ENCODE measurements around the gene STX8. TPM values are rescaled to one million over a fixed set of nuclear protein-coding genes. Genes with fewer than 3 reads are reported as not detected.

The STX8 gene
- total and polyA plus RNA-seq, 4 donors, result 14.7 to 39.5 (median 28.7) TPM

DNA sequence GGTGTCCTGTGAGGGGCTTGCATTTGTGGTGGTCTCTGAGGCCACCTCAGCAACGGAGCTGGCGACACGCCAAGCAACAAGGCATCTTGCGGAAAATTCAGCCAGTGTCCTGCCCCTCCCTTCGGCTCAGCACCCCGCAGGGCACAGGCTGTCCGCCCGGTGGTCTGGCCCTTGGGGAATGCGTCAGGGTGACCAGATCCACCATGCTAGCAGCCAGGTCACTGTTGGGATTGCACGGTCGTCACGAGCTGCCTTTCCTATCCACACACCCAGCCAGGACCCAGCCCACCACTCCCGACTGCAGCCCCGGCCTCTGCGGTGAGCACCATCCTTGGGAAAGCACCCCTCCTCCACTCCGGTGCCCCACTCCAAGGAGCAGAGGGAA lies 333.1 kb downstream of the STX8 start (continued):
- TF ChIP-seq RAD21 (IDR thresholded peaks at IDR 0.05) (no peak), HNF4A (conservative IDR thresholded peaks at IDR 0.05) (no peak), HNF4G (IDR thresholded peaks at IDR 0.05) (no peak), SP1 (IDR thresholded peaks at IDR 0.05) (no peak), TAF1 (conservative IDR thresholded peaks at IDR 0.05) (no peak)
- TF ChIP-seq, protein P1, sequence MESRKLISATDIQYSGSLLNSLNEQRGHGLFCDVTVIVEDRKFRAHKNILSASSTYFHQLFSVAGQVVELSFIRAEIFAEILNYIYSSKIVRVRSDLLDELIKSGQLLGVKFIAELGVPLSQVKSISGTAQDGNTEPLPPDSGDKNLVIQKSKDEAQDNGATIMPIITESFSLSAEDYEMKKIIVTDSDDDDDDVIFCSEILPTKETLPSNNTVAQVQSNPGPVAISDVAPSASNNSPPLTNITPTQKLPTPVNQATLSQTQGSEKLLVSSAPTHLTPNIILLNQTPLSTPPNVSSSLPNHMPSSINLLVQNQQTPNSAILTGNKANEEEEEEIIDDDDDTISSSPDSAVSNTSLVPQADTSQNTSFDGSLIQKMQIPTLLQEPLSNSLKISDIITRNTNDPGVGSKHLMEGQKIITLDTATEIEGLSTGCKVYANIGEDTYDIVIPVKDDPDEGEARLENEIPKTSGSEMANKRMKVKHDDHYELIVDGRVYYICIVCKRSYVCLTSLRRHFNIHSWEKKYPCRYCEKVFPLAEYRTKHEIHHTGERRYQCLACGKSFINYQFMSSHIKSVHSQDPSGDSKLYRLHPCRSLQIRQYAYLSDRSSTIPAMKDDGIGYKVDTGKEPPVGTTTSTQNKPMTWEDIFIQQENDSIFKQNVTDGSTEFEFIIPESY (IDR thresholded peaks at IDR 0.05), result no peak

DNA sequence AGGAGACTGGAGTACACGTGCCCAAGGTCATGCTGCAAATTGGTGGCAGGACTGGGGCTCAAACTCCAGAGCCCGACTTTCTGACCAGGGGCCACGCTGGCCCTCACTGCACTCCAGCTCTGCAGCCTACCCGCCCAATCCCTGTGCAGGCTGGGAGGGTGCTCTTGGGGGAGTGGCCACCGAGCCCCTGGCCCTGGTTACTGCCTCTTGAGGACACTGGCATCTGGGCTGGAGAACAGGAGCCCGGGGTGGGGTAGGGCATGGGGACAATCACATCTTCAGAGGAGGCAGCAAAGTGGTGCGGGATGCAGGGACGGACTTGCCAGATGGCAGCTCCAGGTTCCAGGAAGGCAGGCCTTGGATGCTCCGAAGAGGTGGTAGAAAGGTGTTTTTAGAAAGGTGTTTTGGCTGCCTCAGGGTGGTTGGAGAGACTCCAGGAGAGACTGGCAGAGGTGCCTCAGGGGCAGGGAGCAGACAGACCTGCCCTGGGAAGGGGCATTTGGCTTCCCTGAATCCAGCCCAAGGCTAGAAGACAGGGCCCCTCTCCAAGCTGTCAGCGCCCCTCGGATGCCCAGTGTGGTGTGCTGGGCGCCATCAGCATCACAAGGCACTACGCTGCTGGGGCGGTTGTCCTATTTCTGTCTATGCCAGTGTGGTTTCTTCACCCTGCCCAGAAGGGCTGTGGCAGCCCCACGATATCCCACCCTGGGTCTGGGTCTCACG lies 333.7 kb downstream of the STX8 start:
- Histone ChIP-seq H3K9ac (ENCODE audit: low read depth in 1 of 2, low read length in 2 of 2) (no peak overlapping the region), H3K27ac (ENCODE audit: low read depth in 1 of 2, low read length in 2 of 2) (peak overlapping the region; percentile 85 to 90), H3K4me1 (ENCODE audit: control insufficient read depth in 4 of 4, insufficient read depth in 4 of 4, low read length in 3 of 4) (peaks cover 13 to 25% (median 19%) of the 10 kb centered on the region in 4 donors), H3K36me3 (ENCODE audit: control insufficient read depth in 4 of 4, insufficient read depth in 3 of 4, low read depth in 1 of 4, low read length in 3 of 4) (no peaks in the 10 kb centered on the region), H3K4me3 (ENCODE audit: low read depth in 1 of 3, low read length in 3 of 3) (no peak overlapping the region), H3K9me3 (ENCODE audit: control insufficient read depth in 4 of 4, low read length in 3 of 4) (no peaks in the 10 kb centered on the region), H3K27me3 (ENCODE audit: control insufficient read depth in 4 of 4, insufficient read depth in 4 of 4, low read length in 3 of 4) (no peaks in the 10 kb centered on the region)
- DNase-seq (ENCODE audit: low spot score), result no peak
- TF ChIP-seq FOXA1 (IDR thresholded peaks at IDR 0.05) (no peak), EGR1 (IDR thresholded peaks at IDR 0.05; ENCODE audit: low read depth in 2 of 2) (no peak), RXRA (IDR thresholded peaks at IDR 0.05) (no peak)
- WGBS, result 81% methylated on average over 16 of the region's 16 CpGs

DNA sequence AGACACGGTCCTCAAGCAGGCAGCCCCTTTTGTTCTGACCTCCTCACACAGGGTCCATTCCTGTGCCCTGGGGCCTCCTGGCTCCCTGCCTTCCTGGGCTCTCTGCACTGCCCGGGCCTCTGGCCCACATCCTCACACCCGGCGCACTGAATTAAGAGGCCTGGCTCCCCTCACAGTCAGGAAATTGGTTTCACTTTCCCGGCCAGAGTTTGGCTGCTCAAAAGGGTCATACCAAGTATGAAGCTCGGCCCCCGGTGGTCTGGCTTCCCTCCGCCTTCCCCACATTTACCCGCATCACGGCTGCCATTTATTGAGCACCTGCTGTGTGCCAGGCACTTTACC lies 334.3 kb downstream of the STX8 start:
- no peaks in the 10 kb centered on the region for H3K27me3 ChIP-seq (ENCODE audit: control insufficient read depth in 4 of 4, insufficient read depth in 4 of 4, low read length in 3 of 4)
- no peaks in the 10 kb centered on the region for H3K9me3 ChIP-seq (ENCODE audit: control insufficient read depth in 4 of 4, low read length in 3 of 4)
- no peaks in the 10 kb centered on the region for H3K36me3 ChIP-seq (ENCODE audit: control insufficient read depth in 4 of 4, insufficient read depth in 3 of 4, low read depth in 1 of 4, low read length in 3 of 4)
- TF ChIP-seq NR2F2 (IDR thresholded peaks at IDR 0.05), result no peak
- no peak for TF ChIP-seq GABPA (IDR thresholded peaks at IDR 0.05 in 1 of 2, conservative IDR thresholded peaks at IDR 0.05 in 1 of 2)
- TF ChIP-seq, protein P2, sequence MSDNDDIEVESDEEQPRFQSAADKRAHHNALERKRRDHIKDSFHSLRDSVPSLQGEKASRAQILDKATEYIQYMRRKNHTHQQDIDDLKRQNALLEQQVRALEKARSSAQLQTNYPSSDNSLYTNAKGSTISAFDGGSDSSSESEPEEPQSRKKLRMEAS (IDR thresholded peaks at IDR 0.05), result no peak
- no peak for TF ChIP-seq TAF1 (conservative IDR thresholded peaks at IDR 0.05)
- no peak for TF ChIP-seq FOXA1 (IDR thresholded peaks at IDR 0.05)
- no peak for TF ChIP-seq EGR1 (IDR thresholded peaks at IDR 0.05; ENCODE audit: low read depth in 2 of 2)
- TF ChIP-seq, protein P3, sequence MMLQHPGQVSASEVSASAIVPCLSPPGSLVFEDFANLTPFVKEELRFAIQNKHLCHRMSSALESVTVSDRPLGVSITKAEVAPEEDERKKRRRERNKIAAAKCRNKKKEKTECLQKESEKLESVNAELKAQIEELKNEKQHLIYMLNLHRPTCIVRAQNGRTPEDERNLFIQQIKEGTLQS (IDR thresholded peaks at IDR 0.05), result no peak
- no peak for TF ChIP-seq YY1 (IDR thresholded peaks at IDR 0.05)
- no peak for TF ChIP-seq RAD21 (IDR thresholded peaks at IDR 0.05)
- TF ChIP-seq, protein P1 (IDR thresholded peaks at IDR 0.05), result no peak
- TF ChIP-seq, protein P4, sequence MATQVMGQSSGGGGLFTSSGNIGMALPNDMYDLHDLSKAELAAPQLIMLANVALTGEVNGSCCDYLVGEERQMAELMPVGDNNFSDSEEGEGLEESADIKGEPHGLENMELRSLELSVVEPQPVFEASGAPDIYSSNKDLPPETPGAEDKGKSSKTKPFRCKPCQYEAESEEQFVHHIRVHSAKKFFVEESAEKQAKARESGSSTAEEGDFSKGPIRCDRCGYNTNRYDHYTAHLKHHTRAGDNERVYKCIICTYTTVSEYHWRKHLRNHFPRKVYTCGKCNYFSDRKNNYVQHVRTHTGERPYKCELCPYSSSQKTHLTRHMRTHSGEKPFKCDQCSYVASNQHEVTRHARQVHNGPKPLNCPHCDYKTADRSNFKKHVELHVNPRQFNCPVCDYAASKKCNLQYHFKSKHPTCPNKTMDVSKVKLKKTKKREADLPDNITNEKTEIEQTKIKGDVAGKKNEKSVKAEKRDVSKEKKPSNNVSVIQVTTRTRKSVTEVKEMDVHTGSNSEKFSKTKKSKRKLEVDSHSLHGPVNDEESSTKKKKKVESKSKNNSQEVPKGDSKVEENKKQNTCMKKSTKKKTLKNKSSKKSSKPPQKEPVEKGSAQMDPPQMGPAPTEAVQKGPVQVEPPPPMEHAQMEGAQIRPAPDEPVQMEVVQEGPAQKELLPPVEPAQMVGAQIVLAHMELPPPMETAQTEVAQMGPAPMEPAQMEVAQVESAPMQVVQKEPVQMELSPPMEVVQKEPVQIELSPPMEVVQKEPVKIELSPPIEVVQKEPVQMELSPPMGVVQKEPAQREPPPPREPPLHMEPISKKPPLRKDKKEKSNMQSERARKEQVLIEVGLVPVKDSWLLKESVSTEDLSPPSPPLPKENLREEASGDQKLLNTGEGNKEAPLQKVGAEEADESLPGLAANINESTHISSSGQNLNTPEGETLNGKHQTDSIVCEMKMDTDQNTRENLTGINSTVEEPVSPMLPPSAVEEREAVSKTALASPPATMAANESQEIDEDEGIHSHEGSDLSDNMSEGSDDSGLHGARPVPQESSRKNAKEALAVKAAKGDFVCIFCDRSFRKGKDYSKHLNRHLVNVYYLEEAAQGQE (IDR thresholded peaks at IDR 0.05), result no peak
- no peak for TF ChIP-seq SP1 (IDR thresholded peaks at IDR 0.05)
- no peak for TF ChIP-seq FOXA2 (IDR thresholded peaks at IDR 0.05)
- no peak for TF ChIP-seq HNF4A (conservative IDR thresholded peaks at IDR 0.05)
- TF ChIP-seq JUND (IDR thresholded peaks at IDR 0.05), result no peak
- TF ChIP-seq, protein P5, sequence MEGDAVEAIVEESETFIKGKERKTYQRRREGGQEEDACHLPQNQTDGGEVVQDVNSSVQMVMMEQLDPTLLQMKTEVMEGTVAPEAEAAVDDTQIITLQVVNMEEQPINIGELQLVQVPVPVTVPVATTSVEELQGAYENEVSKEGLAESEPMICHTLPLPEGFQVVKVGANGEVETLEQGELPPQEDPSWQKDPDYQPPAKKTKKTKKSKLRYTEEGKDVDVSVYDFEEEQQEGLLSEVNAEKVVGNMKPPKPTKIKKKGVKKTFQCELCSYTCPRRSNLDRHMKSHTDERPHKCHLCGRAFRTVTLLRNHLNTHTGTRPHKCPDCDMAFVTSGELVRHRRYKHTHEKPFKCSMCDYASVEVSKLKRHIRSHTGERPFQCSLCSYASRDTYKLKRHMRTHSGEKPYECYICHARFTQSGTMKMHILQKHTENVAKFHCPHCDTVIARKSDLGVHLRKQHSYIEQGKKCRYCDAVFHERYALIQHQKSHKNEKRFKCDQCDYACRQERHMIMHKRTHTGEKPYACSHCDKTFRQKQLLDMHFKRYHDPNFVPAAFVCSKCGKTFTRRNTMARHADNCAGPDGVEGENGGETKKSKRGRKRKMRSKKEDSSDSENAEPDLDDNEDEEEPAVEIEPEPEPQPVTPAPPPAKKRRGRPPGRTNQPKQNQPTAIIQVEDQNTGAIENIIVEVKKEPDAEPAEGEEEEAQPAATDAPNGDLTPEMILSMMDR (IDR thresholded peaks at IDR 0.05; ENCODE audit: low read depth, low read length, missing input control), result no peak
- TF ChIP-seq HNF4G (IDR thresholded peaks at IDR 0.05), result no peak
- peak overlapping the region; percentile 85 to 90 for H3K27ac ChIP-seq (ENCODE audit: low read depth in 1 of 2, low read length in 2 of 2)
- WGBS, result 45% methylated on average over 10 of the region's 10 CpGs
- H3K4me1 ChIP-seq (ENCODE audit: control insufficient read depth in 4 of 4, insufficient read depth in 4 of 4, low read length in 3 of 4), result peaks cover 13 to 25% (median 19%) of the 10 kb centered on the region in 4 donors
- DNase-seq (ENCODE audit: low spot score), result no peak
- H3K9ac ChIP-seq (ENCODE audit: low read depth in 1 of 2, low read length in 2 of 2), result no peak overlapping the region
- no peak overlapping the region for H3K4me3 ChIP-seq (ENCODE audit: low read depth in 1 of 3, low read length in 3 of 3)

All from liver (tissue), 9 donors.